GM08714 (cell line): ENCODE measurements around the gene LINC01488.

Source experiments
- H3K4me3 ChIP-seq: fragments of 200-500 bp; sonication (Bioruptor generic); 2 replicates; pipeline ENCODE4 v1.5.1; 2014; ENCODE audit warnings: mild to moderate bottlenecking, low read length, inconsistent platforms
- ZNF274 ChIP-seq: IDR thresholded peaks from 2 replicates; pipeline ENCODE4 v1.6.1; 2012; ENCODE audit warnings: mild to moderate bottlenecking, low read depth, low read length

The LINC01488 gene

GRCh38 chr11:69481393-69481844, at the start of gene LINC01488:
LINC01488 (plus strand) TSS chr11:69481663.
- H3K4me3 ChIP-seq: no peak within 1 kb of the TSS

GRCh38 chr11:69431893-69432738, 49.3 kb upstream of the LINC01488 start:
- no peak overlapping the region for H3K4me3 ChIP-seq
- no peak for TF ChIP-seq ZNF274

More at GRCh38 chr11:69481393-69481844, at the start of gene LINC01488:
- TF ChIP-seq ZNF274: no peak

- no peak for TF ChIP-seq ZNF274
- H3K4me3 ChIP-seq: no peak overlapping the region
Measured at GRCh38 chr11:69433741-69434140, 47.7 kb upstream of the LINC01488 start.

- H3K4me3 ChIP-seq: no peak overlapping the region
- TF ChIP-seq ZNF274: no peak
Measured at GRCh38 chr11:69434471-69434931, 47.0 kb upstream of the LINC01488 start.

GRCh38 chr11:69435161-69435986, 46.1 kb upstream of the LINC01488 start:
- no peak overlapping the region for H3K4me3 ChIP-seq
- no peak for TF ChIP-seq ZNF274

GRCh38 chr11:69436041-69436982, 45.2 kb upstream of the LINC01488 start:
- TF ChIP-seq ZNF274: no peak
- H3K4me3 ChIP-seq: no peak overlapping the region

GRCh38 chr11:69437001-69437875, 44.2 kb upstream of the LINC01488 start:
- no peak overlapping the region for H3K4me3 ChIP-seq
- no peak for TF ChIP-seq ZNF274

- H3K4me3 ChIP-seq: no peak overlapping the region
- TF ChIP-seq ZNF274: no peak
Measured at GRCh38 chr11:69437876-69438205, 43.6 kb upstream of the LINC01488 start.

- no peak for TF ChIP-seq ZNF274
Measured at GRCh38 chr11:69438286-69438920, 43.1 kb upstream of the LINC01488 start.

GRCh38 chr11:69439127-69439526, 42.3 kb upstream of the LINC01488 start:
- TF ChIP-seq ZNF274: no peak
- no peak overlapping the region for H3K4me3 ChIP-seq

More at GRCh38 chr11:69438286-69438920, 43.1 kb upstream of the LINC01488 start:
- no peak overlapping the region for H3K4me3 ChIP-seq

- TF ChIP-seq ZNF274: no peak
- H3K4me3 ChIP-seq: no peak overlapping the region
Measured at GRCh38 chr11:69439651-69440464, 41.6 kb upstream of the LINC01488 start.

GRCh38 chr11:69440876-69441275, 40.6 kb upstream of the LINC01488 start:
- H3K4me3 ChIP-seq: no peak overlapping the region
- no peak for TF ChIP-seq ZNF274
